RWPE2 (cell line): ENCODE measurements around the gene SLC38A8.

Source experiments
- ATAC-seq: fragments of 200-7000 bp; cut with Tn5 transposase; 3 replicates; pipeline ENCODE4 v1.9.1; 2021; ENCODE audit warnings: low read depth
- DNase-seq: peaks from one replicate; pipeline ENCODE4 v3.0.0-alpha.2; 2020; ENCODE audit warnings: low spot score
- H3K27ac ChIP-seq: fragments of 450-650 bp; 2 replicates; pipeline ENCODE4 v1.5.1; 2017; ENCODE audit warnings: mild to moderate bottlenecking; ENCODE audit not compliant: poor library complexity, severe bottlenecking
- H3K27me3 ChIP-seq: fragments of 250-450 bp; sonication (Bioruptor Pico); 2 replicates; pipeline ENCODE4 v1.5.1; 2021; ENCODE audit warnings: mild to moderate bottlenecking, moderate library complexity; ENCODE audit not compliant: insufficient read depth, poor library complexity, severe bottlenecking
- H3K36me3 ChIP-seq: fragments of 250-450 bp; sonication (Bioruptor Pico); 2 replicates; pipeline ENCODE4 v1.5.1; 2020; ENCODE audit warnings: low read depth, mild to moderate bottlenecking, moderate library complexity
- H3K4me1 ChIP-seq: fragments of 250-450 bp; sonication (Bioruptor Pico); 2 replicates; pipeline ENCODE4 v1.5.1; 2021; ENCODE audit warnings: mild to moderate bottlenecking, moderate library complexity; ENCODE audit not compliant: insufficient read depth, poor library complexity, severe bottlenecking
- H3K4me3 ChIP-seq: fragments of 250-450 bp; sonication (Bioruptor Pico); 2 replicates; pipeline ENCODE4 v1.5.1; 2021; ENCODE audit warnings: mild to moderate bottlenecking, moderate library complexity; ENCODE audit not compliant: severe bottlenecking
- H3K9me3 ChIP-seq: fragments of 250-450 bp; sonication (Bioruptor Pico); 2 replicates; pipeline ENCODE4 v1.5.1; 2021; ENCODE audit warnings: mild to moderate bottlenecking, moderate library complexity; ENCODE audit not compliant: severe bottlenecking
- TF ChIP-seq, protein P1 (sequence below): fragments of 450-650 bp; IDR thresholded peaks from one replicate; pipeline ENCODE4 v1.5.1; 2017; ENCODE audit warnings: mild to moderate bottlenecking, moderate library complexity; ENCODE audit not compliant: poor library complexity, severe bottlenecking

Gene SLC38A8

DNA sequence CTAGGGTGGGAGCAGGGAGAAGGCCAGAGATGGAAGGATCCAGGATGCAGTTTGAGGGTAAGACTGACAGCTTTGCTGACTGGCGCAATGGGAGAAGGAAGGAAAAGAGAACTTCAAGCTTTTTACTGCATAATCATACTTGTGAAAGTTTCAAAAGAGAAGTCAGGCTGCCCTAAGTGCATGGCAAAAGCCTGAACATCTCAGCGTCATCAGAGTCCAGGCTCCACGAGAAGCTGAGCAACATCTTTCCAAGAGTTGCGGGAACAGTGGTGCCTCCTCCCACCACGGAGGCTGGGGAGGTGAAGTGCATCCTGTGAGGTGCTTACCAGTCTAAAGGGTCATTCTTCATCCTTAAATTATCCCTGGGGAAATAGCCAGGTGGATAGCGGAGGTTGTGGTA, 26.9 kb upstream of the SLC38A8 start:
- ATAC-seq: no peak
- Histone ChIP-seq H3K27me3 (no peaks in the 10 kb centered on the region), H3K27ac (no peak overlapping the region), H3K36me3 (peaks cover 97% of the 10 kb centered on the region), H3K9me3 (no peaks in the 10 kb centered on the region), H3K4me3 (no peak overlapping the region), H3K4me1 (peaks cover 8% of the 10 kb centered on the region)
- no peak for DNase-seq
- TF ChIP-seq, protein P1, sequence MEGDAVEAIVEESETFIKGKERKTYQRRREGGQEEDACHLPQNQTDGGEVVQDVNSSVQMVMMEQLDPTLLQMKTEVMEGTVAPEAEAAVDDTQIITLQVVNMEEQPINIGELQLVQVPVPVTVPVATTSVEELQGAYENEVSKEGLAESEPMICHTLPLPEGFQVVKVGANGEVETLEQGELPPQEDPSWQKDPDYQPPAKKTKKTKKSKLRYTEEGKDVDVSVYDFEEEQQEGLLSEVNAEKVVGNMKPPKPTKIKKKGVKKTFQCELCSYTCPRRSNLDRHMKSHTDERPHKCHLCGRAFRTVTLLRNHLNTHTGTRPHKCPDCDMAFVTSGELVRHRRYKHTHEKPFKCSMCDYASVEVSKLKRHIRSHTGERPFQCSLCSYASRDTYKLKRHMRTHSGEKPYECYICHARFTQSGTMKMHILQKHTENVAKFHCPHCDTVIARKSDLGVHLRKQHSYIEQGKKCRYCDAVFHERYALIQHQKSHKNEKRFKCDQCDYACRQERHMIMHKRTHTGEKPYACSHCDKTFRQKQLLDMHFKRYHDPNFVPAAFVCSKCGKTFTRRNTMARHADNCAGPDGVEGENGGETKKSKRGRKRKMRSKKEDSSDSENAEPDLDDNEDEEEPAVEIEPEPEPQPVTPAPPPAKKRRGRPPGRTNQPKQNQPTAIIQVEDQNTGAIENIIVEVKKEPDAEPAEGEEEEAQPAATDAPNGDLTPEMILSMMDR: no peak

DNA sequence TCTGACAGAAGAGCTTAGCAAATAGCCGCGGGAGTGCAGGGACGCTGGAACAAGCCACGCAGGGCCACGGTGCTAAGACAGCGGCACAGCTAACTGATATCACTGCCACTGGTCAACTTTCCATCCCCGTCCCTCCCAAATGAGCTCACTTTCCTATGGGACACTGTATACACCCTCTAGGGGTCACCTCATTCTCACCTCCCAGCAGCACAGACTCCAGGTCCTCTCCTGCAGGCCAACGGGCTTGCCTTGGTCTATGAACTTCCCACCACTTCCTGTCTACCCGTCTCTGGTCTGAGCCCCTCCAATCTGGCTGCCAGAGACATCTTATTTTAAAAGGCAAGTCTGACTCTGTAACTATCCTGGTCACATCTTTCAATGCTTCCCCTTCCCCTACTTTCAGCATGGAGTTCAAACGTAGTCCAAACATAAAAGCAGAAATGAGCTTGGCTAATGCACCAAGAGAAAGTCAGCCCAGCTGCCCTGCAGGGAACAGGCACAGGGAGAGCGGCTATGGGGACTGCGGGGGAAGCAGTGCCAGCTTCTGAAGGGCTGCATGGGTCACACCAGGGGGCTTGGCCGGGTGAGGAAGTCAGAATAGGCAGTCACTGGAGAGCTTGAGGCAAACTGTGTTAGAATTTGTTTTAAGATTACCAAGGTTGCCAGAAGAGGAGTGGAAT, 26.3 kb upstream of the SLC38A8 start:
- no peaks in the 10 kb centered on the region for H3K9me3 ChIP-seq
- H3K27ac ChIP-seq: no peak overlapping the region
- no peaks in the 10 kb centered on the region for H3K27me3 ChIP-seq
- H3K4me1 ChIP-seq: peaks cover 8% of the 10 kb centered on the region
- H3K36me3 ChIP-seq: peaks cover 97% of the 10 kb centered on the region
- no peak for ATAC-seq
- TF ChIP-seq, protein P1: no peak
- no peak overlapping the region for H3K4me3 ChIP-seq
- no peak for DNase-seq

- H3K9me3 ChIP-seq: no peaks in the 10 kb centered on the region
- DNase-seq: no peak
- no peak for ATAC-seq
- peaks cover 95% of the 10 kb centered on the region for H3K36me3 ChIP-seq
- peaks cover 8% of the 10 kb centered on the region for H3K4me1 ChIP-seq
- H3K27ac ChIP-seq: no peak overlapping the region
- no peak overlapping the region for H3K4me3 ChIP-seq
- TF ChIP-seq, protein P1: no peak
- no peaks in the 10 kb centered on the region for H3K27me3 ChIP-seq
Measured at GRCh38 chr16:84068041-84068440, 25.4 kb upstream of the SLC38A8 start.

GRCh38 chr16:84067640-84068039, 25.0 kb upstream of the SLC38A8 start:
- Histone ChIP-seq H3K27ac (no peak overlapping the region), H3K4me1 (peaks cover 8% of the 10 kb centered on the region), H3K27me3 (no peaks in the 10 kb centered on the region), H3K4me3 (no peak overlapping the region), H3K9me3 (no peaks in the 10 kb centered on the region), H3K36me3 (peaks cover 96% of the 10 kb centered on the region)
- DNase-seq: no peak
- no peak for ATAC-seq
- TF ChIP-seq, protein P1: no peak

- ATAC-seq (peak; percentile 73), DNase-seq (no peak)
- H3K27ac ChIP-seq: no peak overlapping the region
- TF ChIP-seq, protein P1: peak; percentile 86
- no peaks in the 10 kb centered on the region for H3K9me3 ChIP-seq
- H3K4me3 ChIP-seq: no peak overlapping the region
- no peaks in the 10 kb centered on the region for H3K4me1 ChIP-seq
- no peaks in the 10 kb centered on the region for H3K27me3 ChIP-seq
- H3K36me3 ChIP-seq: peaks cover 97% of the 10 kb centered on the region
Measured at GRCh38 chr16:84065536-84066132, 23.0 kb upstream of the SLC38A8 start.
